ENCODE data around the gene ACSM2A.
"Not testable (repeated sequence)": the region's sequence is repeated elsewhere in the genome, so short reads cannot be mapped to it uniquely, and the experiment has no call there.

The ACSM2A gene

GRCh38 chr16:20451364-20451763, at the start of gene ACSM2A:
Gene ACSM2A (plus strand): TSS chr16:20451521. CDS start chr16:20460115, 8,594 bp downstream.
- DNase-seq, result not testable (repeated sequence)

GRCh38 chr16:20402651-20403050, 48.7 kb upstream of the ACSM2A start:
- DNase-seq, result no peak

- no peak for DNase-seq
Measured at GRCh38 chr16:20404637-20405036, 46.7 kb upstream of the ACSM2A start, which contains the start of gene PDILT. Gene PDILT (minus strand): TSS chr16:20404737. CDS start chr16:20399300, 5,437 bp downstream.

GRCh38 chr16:20409398-20410120, 41.8 kb upstream of the ACSM2A start, which contains the start of gene ACSM5:
Gene ACSM5 (plus strand): TSS chr16:20409534. CDS start chr16:20411485, 1,951 bp downstream.
- DNase-seq, result no peak

- DNase-seq, result no peak
Measured at GRCh38 chr16:20410121-20410723, 41.1 kb upstream of the ACSM2A start.

- no peak for DNase-seq
Measured at GRCh38 chr16:20411055-20411454, 40.3 kb upstream of the ACSM2A start.

- DNase-seq, result no peak
Measured at GRCh38 chr16:20415541-20415940, 35.8 kb upstream of the ACSM2A start.

- DNase-seq, result not testable (repeated sequence)
Measured at GRCh38 chr16:20419093-20419492, 32.2 kb upstream of the ACSM2A start.

- not testable (repeated sequence) for DNase-seq
Measured at GRCh38 chr16:20421748-20422147, 29.6 kb upstream of the ACSM2A start.

GRCh38 chr16:20423772-20424128, 27.6 kb upstream of the ACSM2A start:
- DNase-seq, result not testable (repeated sequence)

GRCh38 chr16:20424129-20424866, 27.0 kb upstream of the ACSM2A start:
- no peak for DNase-seq

- DNase-seq, result not testable (repeated sequence)
Measured at GRCh38 chr16:20427401-20427797, 23.9 kb upstream of the ACSM2A start.

GRCh38 chr16:20429499-20429898, 21.8 kb upstream of the ACSM2A start:
- not testable (repeated sequence) for DNase-seq

GRCh38 chr16:20430480-20430879, 20.8 kb upstream of the ACSM2A start:
- not testable (repeated sequence) for DNase-seq

- DNase-seq, result no peak
Measured at GRCh38 chr16:20430948-20431347, 20.4 kb upstream of the ACSM2A start.

- not testable (repeated sequence) for DNase-seq
Measured at GRCh38 chr16:20438950-20439349, 12.4 kb upstream of the ACSM2A start.

- DNase-seq, result not testable (repeated sequence)
Measured at GRCh38 chr16:20439820-20440231, 11.5 kb upstream of the ACSM2A start.

GRCh38 chr16:20440731-20441130, 10.6 kb upstream of the ACSM2A start:
- DNase-seq, result not testable (repeated sequence)

GRCh38 chr16:20441191-20441590, 10.1 kb upstream of the ACSM2A start:
- no peak for DNase-seq

- DNase-seq, result not testable (repeated sequence)
Measured at GRCh38 chr16:20441859-20442258, 9.5 kb upstream of the ACSM2A start.

- DNase-seq, result not testable (repeated sequence)
Measured at GRCh38 chr16:20446652-20447393, 4.5 kb upstream of the ACSM2A start.

GRCh38 chr16:20453633-20454032, 2.3 kb downstream of the ACSM2A start:
- DNase-seq, result not testable (repeated sequence)

- DNase-seq, result not testable (repeated sequence)
Measured at GRCh38 chr16:20459227-20459626, 7.9 kb downstream of the ACSM2A start.

Measured in stimulated activated naive CD4-positive, alpha-beta T cell treated with Interleukin-2 at 50 U/mL for 16 hours (primary cell).